HK-2 (cell line): ENCODE results near the gene XRCC1.
"Not testable (repeated sequence)": the region's sequence is repeated elsewhere in the genome, so short reads cannot be mapped to it uniquely, and the experiment has no call there.

Source experiments
- DNase-seq: peaks from one replicate; pipeline ENCODE4 v3.0.0-alpha.2; 2018; ENCODE audit not compliant: unreplicated experiment

Gene XRCC1

GRCh38 chr19:43575955-43576878 lies 890 bp upstream of the XRCC1 start:
- no peak for DNase-seq

- peak; percentile 83 for DNase-seq
Observed at GRCh38 chr19:43574424-43575155, 737 bp downstream of the XRCC1 start.

GRCh38 chr19:43572171-43572588 lies 3.1 kb downstream of the XRCC1 start:
- DNase-seq, result no peak

GRCh38 chr19:43570174-43570791 lies 5.0 kb downstream of the XRCC1 start:
- DNase-seq, result no peak

GRCh38 chr19:43569657-43570056 lies 5.7 kb downstream of the XRCC1 start:
- no peak for DNase-seq

- no peak for DNase-seq
Observed at GRCh38 chr19:43564800-43565199, 10.5 kb downstream of the XRCC1 start.

GRCh38 chr19:43563816-43564457 lies 11.4 kb downstream of the XRCC1 start:
- DNase-seq, result no peak

GRCh38 chr19:43562698-43563241 lies 12.6 kb downstream of the XRCC1 start:
- DNase-seq, result peak; percentile 88

- no peak for DNase-seq
Observed at GRCh38 chr19:43562226-43562697, 13.1 kb downstream of the XRCC1 start.

- DNase-seq, result no peak
Observed at GRCh38 chr19:43561139-43561970, 14.0 kb downstream of the XRCC1 start.

- DNase-seq, result peak; percentile 12
Observed at GRCh38 chr19:43560687-43561086, 14.6 kb downstream of the XRCC1 start.

GRCh38 chr19:43555185-43555770 lies 20.0 kb downstream of the XRCC1 start:
- peak; percentile 65 for DNase-seq

- DNase-seq, result no peak
Observed at GRCh38 chr19:43554317-43554895, 20.9 kb downstream of the XRCC1 start.

- no peak for DNase-seq
Observed at GRCh38 chr19:43553656-43554055, 21.7 kb downstream of the XRCC1 start.

GRCh38 chr19:43552616-43553015 lies 22.7 kb downstream of the XRCC1 start:
- DNase-seq, result no peak

- DNase-seq, result no peak
Observed at GRCh38 chr19:43552198-43552450, 23.2 kb downstream of the XRCC1 start.

GRCh38 chr19:43551399-43552197 lies 23.7 kb downstream of the XRCC1 start:
- DNase-seq, result no peak

GRCh38 chr19:43548706-43549105 lies 26.6 kb downstream of the XRCC1 start:
- no peak for DNase-seq

- DNase-seq, result not testable (repeated sequence)
Observed at GRCh38 chr19:43547926-43548325, 27.4 kb downstream of the XRCC1 start.
